HepG2 (cell line): ENCODE results near the gene BMPER. TPM values are rescaled to one million over a fixed set of nuclear protein-coding genes. Genes with fewer than 3 reads are reported as not detected.

ENCODE experiments used
- ATAC-seq: fragments of 200-7000 bp; cut with Tn5 transposase; 3 replicates; pipeline ENCODE4 v1.9.1; 2020; ENCODE audit warnings: mild to moderate bottlenecking, moderate library complexity
- BruUV-seq: library from RNA; stranded (reverse); fragments of 400-500 nt; replicated peaks from 2 replicates; lab custom pipeline; 2021; lab: Mats Ljungman, UMichigan
- CTCF ChIA-PET: fragments of 300-600 bp; formaldehyde crosslinking; extraction: SDS; loops from one replicate; lab custom pipeline; 2021; ENCODE audit warnings: low total read pairs, inconsistent platforms, low intra/inter-chr PET ratio; lab: Yijun Ruan, JAX
- POLR2A ChIA-PET: fragments of 350-600 bp; sonication (Branson Sonifier 250); formaldehyde crosslinking; loops from one replicate; lab custom pipeline; 2020; ENCODE audit warnings: antibody characterized with exemption, inconsistent platforms; lab: Yijun Ruan, JAX
- DNase-seq: peaks from one replicate; pipeline ENCODE4 v3.0.0-alpha.2; 2015; ENCODE audit warnings: low spot score
- FAIRE-seq: peaks from 3 replicates; lab custom pipeline; 2011; peaks lifted over from hg19 to GRCh38; lab: Jason Lieb, UNC
- H2AFZ ChIP-seq: one replicate; pipeline ENCODE4 v1.6.1; 2011; ENCODE audit warnings: low read length, inconsistent platforms
- H3K27ac ChIP-seq: fragments of 300-600 bp; 3 replicates; pipeline ENCODE4 v1.8.0; 2011; ENCODE audit warnings: mixed run types, mild to moderate bottlenecking, mixed read lengths, low read length, inconsistent platforms; ENCODE audit not compliant: insufficient read depth; ENCODE audit errors: extremely low read length
- H3K27me3 ChIP-seq, 2 experiments: fragments of 200-600 bp in 1 of 2; 2 replicates in 1 of 2; 3 replicates in 1 of 2; pipeline versions ENCODE4 v1.6.0 to v1.8.0; 2011; ENCODE audit warnings: low read length in 2 of 2, mild to moderate bottlenecking in 2 of 2, moderate library complexity in 2 of 2, inconsistent platforms in 1 of 2; ENCODE audit not compliant: insufficient read depth in 2 of 2, control insufficient read depth in 1 of 2
- H3K36me3 ChIP-seq, 2 experiments: fragments of 200-600 bp in 1 of 2; replicated peaks in 1 of 2; 2 replicates in 1 of 2; 3 replicates in 1 of 2; pipeline versions ENCODE4 v1.5.1 to v1.8.0; 2011; ENCODE audit warnings: low read length in 2 of 2, inconsistent platforms in 1 of 2; ENCODE audit not compliant: insufficient read depth in 2 of 2, control insufficient read depth in 1 of 2
- H3K4me1 ChIP-seq: 2 replicates; pipeline ENCODE4 v1.5.1; 2012; ENCODE audit warnings: low read length, inconsistent platforms; ENCODE audit not compliant: insufficient read depth
- H3K4me2 ChIP-seq: 2 replicates; pipeline ENCODE4 v1.6.0; 2011; ENCODE audit warnings: low read depth, low read length, inconsistent platforms
- H3K4me3 ChIP-seq, 3 experiments: fragments of 200-600 bp in 1 of 3; sonication (generic), shearing (Covaris generic) in 1 of 3; replicated peaks in 1 of 3; 2 replicates each; pipeline ENCODE4 v1.5.1; 2011 to 2016; ENCODE audit warnings: low read length in 3 of 3, inconsistent platforms in 2 of 3, low read depth in 2 of 3, mild to moderate bottlenecking in 2 of 3, control low read depth in 1 of 3, mixed read lengths in 1 of 3; ENCODE audit not compliant: insufficient read depth in 1 of 3
- H3K79me2 ChIP-seq: one replicate; pipeline ENCODE4 v1.6.1; 2011; ENCODE audit warnings: low read length, inconsistent platforms; ENCODE audit not compliant: insufficient read depth
- H3K9ac ChIP-seq: 2 replicates; pipeline ENCODE4 v1.6.0; 2011; ENCODE audit warnings: mild to moderate bottlenecking, low read depth, low read length, inconsistent platforms; ENCODE audit not compliant: insufficient read depth
- H3K9me3 ChIP-seq: 2 replicates; pipeline ENCODE4 v1.5.1; 2012; ENCODE audit warnings: mild to moderate bottlenecking, low read length
- H4K20me1 ChIP-seq: 2 replicates; pipeline ENCODE4 v1.6.0; 2011; ENCODE audit warnings: inconsistent platforms, mild to moderate bottlenecking, low read length, moderate library complexity; ENCODE audit not compliant: insufficient read depth
- ASH2L ChIP-seq: fragments of 300-600, 200-600 bp; sonication (generic); IDR thresholded peaks from 2 replicates; pipeline ENCODE4 v1.7.0; 2017; ENCODE audit warnings: low read depth, mild to moderate bottlenecking, moderate library complexity, mixed read lengths, low read length; ENCODE audit not compliant: insufficient read length
- HMGXB4 ChIP-seq, 2 experiments: sonication (generic) in 1 of 2; formaldehyde crosslinking in 1 of 2; IDR thresholded peaks; 2 replicates each; pipeline versions ENCODE4 v1.4.0 to v1.6.1; 2018 to 2020; ENCODE audit warnings: missing genetic modification reagents in 2 of 2, borderline replicate concordance in 1 of 2, low read depth in 1 of 2, mild to moderate bottlenecking in 1 of 2, missing biosample characterization in 1 of 2
- KDM5B ChIP-seq: sonication (generic); formaldehyde crosslinking; IDR thresholded peaks from 2 replicates; pipeline ENCODE4 v1.4.0; 2020; ENCODE audit warnings: missing genetic modification reagents, mild to moderate bottlenecking, borderline replicate concordance
- NCOA5 ChIP-seq: sonication (generic); formaldehyde crosslinking; IDR thresholded peaks from 2 replicates; pipeline ENCODE4 v1.4.0; 2020; ENCODE audit warnings: missing genetic modification reagents
- RELA ChIP-seq: sonication (generic); formaldehyde crosslinking; IDR thresholded peaks from 2 replicates; pipeline ENCODE4 v1.4.0; 2020; ENCODE audit warnings: missing genetic modification reagents
- SATB2 ChIP-seq: sonication (generic); formaldehyde crosslinking; IDR thresholded peaks from 2 replicates; pipeline ENCODE4 v1.5.0; 2020; ENCODE audit warnings: missing genetic modification reagents
- TCF7 ChIP-seq: sonication (generic); IDR thresholded peaks from 2 replicates; pipeline ENCODE4 v1.6.1; 2016; ENCODE audit warnings: antibody characterized with exemption, low read depth
- U2AF1 ChIP-seq: fragments of 200-400 bp; formaldehyde crosslinking; optimal IDR thresholded peaks from 2 replicates; pipeline ENCODE3; 2017; ENCODE audit warnings: mild to moderate bottlenecking, low read depth, low read length
- UBTF ChIP-seq: sonication (generic); formaldehyde crosslinking; IDR thresholded peaks from 2 replicates; pipeline ENCODE4 v1.4.0; 2020; ENCODE audit warnings: mild to moderate bottlenecking, missing genetic modification reagents
- YEATS2 ChIP-seq: sonication (generic); formaldehyde crosslinking; IDR thresholded peaks from 2 replicates; pipeline ENCODE4 v1.4.0; 2020; ENCODE audit warnings: missing genetic modification reagents, borderline replicate concordance
- ZFYVE20 ChIP-seq: sonication (generic); formaldehyde crosslinking; IDR thresholded peaks from 2 replicates; pipeline ENCODE4 v1.8.0; 2023; ENCODE audit warnings: low read depth, mild to moderate bottlenecking, moderate library complexity, missing genetic modification reagents, borderline replicate concordance
- ZNF136 ChIP-seq: sonication (generic); formaldehyde crosslinking; IDR thresholded peaks from 2 replicates; pipeline ENCODE4 v1.8.1; 2022; ENCODE audit warnings: low read depth, mild to moderate bottlenecking, moderate library complexity, missing genetic modification reagents
- ZNF513 ChIP-seq: sonication (generic); formaldehyde crosslinking; conservative IDR thresholded peaks from 2 replicates; pipeline ENCODE4 v1.5.0; 2020; ENCODE audit warnings: missing genetic modification reagents
- ZNF558 ChIP-seq: sonication (generic); formaldehyde crosslinking; IDR thresholded peaks from 2 replicates; pipeline ENCODE4 v1.9.0; 2022; ENCODE audit warnings: mild to moderate bottlenecking, missing genetic modification reagents, borderline replicate concordance
- WGBS: methylation state at CpG from one replicate; pipeline ENCODE4 v1.1.6; 2017; ENCODE audit warnings: low lambda C conversion rate; 5-methylcytosine and 5-hydroxymethylcytosine counted together
- in situ Hi-C: cut with HindIII; loops from 2 replicates; pipeline ENCODE4 v1.10.0; 2017; ENCODE audit warnings: low pct_unique_long_range_greater_than_20kb; ENCODE audit not compliant: extremely low pct_ligation_motif_present
- intact Hi-C: fragments of 100-400 bp; cut with micrococcal nuclease; formaldehyde crosslinking; loops from one replicate; pipeline ENCODE4 v1.10.0; 2022; ENCODE audit not compliant: unreplicated experiment
- polyA plus RNA-seq, 8 experiments: library from polyadenylated mRNA; depleted of rRNA in 3 of 8; stranded (reverse) in 7 of 8; unstranded in 1 of 8; fragments of >200 nt; fragmentation: Illumina TruSeq in 4 of 8; extraction: Trizol in 4 of 8; gene quantifications; 2 replicates each; pipeline versions ENCODE4 v1.2.1 to v1.2.3, GENCODE V29; 2011 to 2016; ENCODE audit warnings: low read depth in 4 of 8, missing spikeins in 1 of 8, mixed read lengths in 1 of 8; ENCODE audit not compliant: insufficient read depth in 1 of 8
- total RNA-seq, 5 experiments: library from RNA; depleted of rRNA; stranded (reverse); fragments of >200 nt; fragmentation: Illumina TruSeq; extraction: Trizol; gene quantifications; 2 replicates each; pipeline ENCODE4 v1.2.3, GENCODE V29; 2016; ENCODE audit warnings: low read depth in 1 of 5

The BMPER gene
- total and polyA plus RNA-seq, 2 of the 13 experiments (the other 11 are each of a cell fraction or from before 2014, with no cell fraction given) = not detected

GRCh38 chr7:34190299-34190698 is 285.0 kb downstream of the BMPER start:
- CTCF ChIA-PET = no interaction called here
- WGBS = 4% methylated on average over 2 of the region's 4 CpGs

More at GRCh38 chr7:34190299-34190698, 285.0 kb downstream of the BMPER start:
- H3K4me2 ChIP-seq = no peak overlapping the region
- H2AFZ ChIP-seq = no peak overlapping the region
- peaks cover 0 to 12% of the 10 kb centered on the region in 2 experiments; a peak in 2 of 5 replicates for H3K27me3 ChIP-seq
- no peak overlapping the region for H3K27ac ChIP-seq
- ATAC-seq = no peak
- no peaks in the 10 kb centered on the region for H3K36me3 ChIP-seq
- no peaks in the 10 kb centered on the region for H3K79me2 ChIP-seq
- no peak overlapping the region for H3K9ac ChIP-seq
- no peaks in the 10 kb centered on the region for H4K20me1 ChIP-seq
- POLR2A ChIA-PET = no interaction called here
- DNase-seq = no peak
- no TSS peak for BruUV-seq
- H3K4me3 ChIP-seq = no peak overlapping the region
- TF ChIP-seq YEATS2 (CRISPR knock-in tag) (no peak), ZNF558 (CRISPR knock-in tag) (no peak), ZNF513 (no peak), HMGXB4 (CRISPR knock-in tag; IDR thresholded peaks at IDR 0.05; ENCODE audit: borderline replicate concordance in 1 of 2, low read depth in 1 of 2) (no peak), ZFYVE20 (no peak), TCF7 (no peak), ASH2L (no peak), NCOA5 (CRISPR knock-in tag) (no peak), RELA (CRISPR knock-in tag) (no peak), KDM5B (CRISPR knock-in tag) (no peak), SATB2 (CRISPR knock-in tag) (no peak), UBTF (CRISPR knock-in tag) (no peak), ZNF136 (CRISPR knock-in tag) (no peak), U2AF1 (no peak)
- TF ChIP-seq, all 625 proteins: peak for 0
- no peak for FAIRE-seq
- Histone ChIP-seq H3K9me3 (no peaks in the 10 kb centered on the region), H3K4me1 (no peaks in the 10 kb centered on the region)
- in situ Hi-C loops = no loop called here
- intact Hi-C loops = no loop called here
